ENCODE measurements around the gene IPO5. TPM values are rescaled to one million over a fixed set of nuclear protein-coding genes. Genes with fewer than 3 reads are reported as not detected.
"Not testable (repeated sequence)": the region's sequence is repeated elsewhere in the genome, so short reads cannot be mapped to it uniquely, and the experiment has no call there.

Gene IPO5
- total and polyA plus RNA-seq, 8 donors = 32.6 to 140 (median 91.6) TPM

DNA sequence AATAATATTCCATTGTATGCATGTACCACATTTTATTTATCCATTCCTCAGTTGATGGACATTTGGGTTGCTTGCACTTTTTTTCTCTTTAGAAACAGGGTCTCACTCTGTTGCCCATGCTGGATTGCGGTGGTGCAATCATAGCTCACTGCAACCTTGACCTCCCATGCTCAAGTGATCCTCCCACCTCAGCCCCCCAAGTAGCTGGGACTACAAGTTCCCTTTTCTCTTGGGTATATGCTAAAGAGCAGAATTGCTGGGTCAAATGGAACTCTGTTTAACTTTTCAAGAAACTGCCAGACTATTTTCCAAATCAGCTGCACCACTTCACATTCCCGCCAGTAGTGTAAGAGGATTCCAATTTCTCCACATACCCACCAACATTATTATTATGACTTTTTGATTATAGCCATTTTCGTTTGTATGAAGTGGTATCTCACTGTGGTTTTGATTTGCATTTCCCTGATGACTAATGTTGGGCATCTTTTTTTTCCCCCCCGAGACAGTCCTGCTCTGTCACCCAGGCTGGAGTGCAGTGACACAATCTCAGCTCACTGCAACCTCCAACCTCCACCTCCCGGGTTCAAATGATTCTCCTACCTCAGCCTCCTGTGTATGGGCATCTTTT, 7.6 kb upstream of the IPO5 start:
- Histone ChIP-seq H3K36me3 (no peaks in the 10 kb centered on the region), H3K9me3 (no peaks in the 10 kb centered on the region), H3K4me3 (no peak overlapping the region), H3K27me3 (no peaks in the 10 kb centered on the region), H3K27ac (no peak overlapping the region), H3K4me1 (no peaks in the 10 kb centered on the region)
- WGBS, 2 donors = 82 to 86% methylated on average over 5 of the region's 5 CpGs
- FAIRE-seq (no peak), ATAC-seq (no peak), DNase-seq (no peak)
- intact Hi-C loops (cut with DNase I) = no loop called here
- no peak for TF ChIP-seq CTCF (IDR thresholded peaks at IDR 0.05)

DNA sequence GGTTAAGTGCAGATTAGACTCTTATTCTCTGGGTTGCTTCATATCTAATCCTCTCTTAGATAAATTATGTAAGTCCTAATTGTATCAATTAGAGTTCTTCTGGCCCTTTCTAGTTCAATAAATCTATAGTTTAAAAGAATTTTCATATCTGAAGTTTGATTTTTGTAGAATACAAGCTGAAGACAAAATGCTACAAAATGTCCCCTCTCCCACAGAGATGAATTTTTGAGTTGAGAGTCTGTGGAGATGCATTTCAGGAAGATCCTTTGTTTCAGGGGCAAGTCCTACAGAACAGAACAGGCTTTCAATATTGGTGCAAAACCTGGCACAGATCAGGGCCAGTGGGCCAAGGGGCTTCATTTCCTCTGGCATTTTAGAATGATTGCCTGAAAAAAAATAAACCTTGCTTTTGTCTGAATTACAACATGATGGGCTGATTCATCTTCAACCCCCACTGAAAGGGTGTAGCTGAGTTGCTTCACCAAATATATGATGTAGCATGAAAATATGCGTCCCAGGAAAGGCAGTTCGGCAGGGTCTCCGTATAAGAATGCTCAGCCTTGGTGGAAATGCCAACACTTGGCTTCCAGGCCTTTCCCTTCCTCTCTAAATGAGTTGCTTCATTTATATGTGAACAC, 6.4 kb upstream of the IPO5 start:
- H3K36me3 ChIP-seq = no peaks in the 10 kb centered on the region
- H3K27me3 ChIP-seq = no peaks in the 10 kb centered on the region
- H3K4me1 ChIP-seq = no peaks in the 10 kb centered on the region
- DNase-seq = no peak
- no peak for TF ChIP-seq CTCF (IDR thresholded peaks at IDR 0.05)
- no peak overlapping the region for H3K4me3 ChIP-seq
- no peak for FAIRE-seq
- no peaks in the 10 kb centered on the region for H3K9me3 ChIP-seq
- no peak overlapping the region for H3K27ac ChIP-seq
- intact Hi-C loops (cut with DNase I) = no loop called here
- WGBS, 2 donors = 78 to 83% methylated on average over 3 of the region's 3 CpGs
- no peak for ATAC-seq

DNA sequence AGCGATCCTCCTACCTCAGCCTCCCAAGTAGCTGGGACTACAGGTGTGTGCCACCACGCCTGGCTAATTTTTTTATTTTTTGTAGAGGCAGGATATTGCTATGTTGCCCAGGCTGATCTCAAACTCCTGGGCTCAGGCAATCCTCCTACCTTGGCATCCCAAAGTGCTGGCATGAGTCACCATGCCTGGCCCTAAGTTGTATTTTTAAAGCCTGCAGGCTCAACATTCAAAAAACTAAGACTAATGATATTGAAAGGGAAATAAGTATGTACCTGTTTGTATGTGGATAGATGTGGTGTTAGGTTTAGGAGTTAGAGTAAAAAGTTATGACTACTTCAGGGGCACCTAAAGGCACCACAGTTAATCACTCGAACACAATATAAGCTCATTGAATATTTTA, 5.4 kb upstream of the IPO5 start:
- WGBS, 2 donors = 92 to 94% methylated on average over 3 of the region's 3 CpGs
- intact Hi-C loops (cut with DNase I) = no loop called here
- ATAC-seq (no peak), FAIRE-seq (no peak), DNase-seq (no peak)
- H3K4me1 ChIP-seq = no peaks in the 10 kb centered on the region
- no peaks in the 10 kb centered on the region for H3K9me3 ChIP-seq
- no peak overlapping the region for H3K27ac ChIP-seq
- no peak for TF ChIP-seq CTCF (IDR thresholded peaks at IDR 0.05)
- H3K36me3 ChIP-seq = no peaks in the 10 kb centered on the region
- no peaks in the 10 kb centered on the region for H3K27me3 ChIP-seq
- H3K4me3 ChIP-seq = no peak overlapping the region

DNA sequence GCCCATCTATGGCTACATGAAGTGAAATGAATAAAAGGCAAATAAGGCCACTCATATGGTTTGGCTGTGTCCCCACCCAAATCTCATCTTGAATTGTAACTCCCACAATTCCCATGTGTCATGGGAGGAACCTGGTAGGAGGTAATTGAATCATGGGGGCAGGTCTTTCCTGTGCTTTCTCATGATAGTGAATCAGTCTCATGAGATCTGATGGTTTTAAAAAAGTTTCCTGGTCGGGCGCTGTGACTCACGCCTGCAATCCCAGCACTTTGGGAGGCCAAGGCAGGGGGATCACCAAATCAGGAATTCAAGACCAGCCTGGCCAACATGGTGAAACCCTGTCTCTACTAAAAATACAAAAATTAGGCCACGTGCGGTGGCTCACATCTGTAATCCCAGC, 4.2 kb upstream of the IPO5 start:
- FAIRE-seq = not testable (repeated sequence)
- 94% methylated on average over 5 of the region's 5 CpGs for WGBS, 2 donors

GRCh38 chr13:97951376-97951775, 2.1 kb upstream of the IPO5 start:
- Histone ChIP-seq H3K36me3 (no peaks in the 10 kb centered on the region), H3K9me3 (no peaks in the 10 kb centered on the region), H3K27me3 (no peaks in the 10 kb centered on the region), H3K4me1 (no peaks in the 10 kb centered on the region), H3K4me3 (no peak overlapping the region), H3K27ac (no peak overlapping the region)
- intact Hi-C loops (cut with DNase I) = no loop called here
- FAIRE-seq (no peak), ATAC-seq (no peak), DNase-seq (no peak)
- no peak for TF ChIP-seq CTCF (IDR thresholded peaks at IDR 0.05)
- WGBS, 2 donors = 74 to 82% methylated on average over 4 of the region's 4 CpGs

More for the DNA sequence above, 4.2 kb upstream of the IPO5 start:
- H3K9me3 ChIP-seq; H3K4me1 ChIP-seq; DNase-seq; H3K27ac ChIP-seq; ATAC-seq; intact Hi-C loops (cut with DNase I); H3K36me3 ChIP-seq; H3K27me3 ChIP-seq; H3K4me3 ChIP-seq: not testable (repeated sequence)

- intact Hi-C loops (cut with DNase I); ATAC-seq; H3K27me3 ChIP-seq; H3K4me3 ChIP-seq; H3K36me3 ChIP-seq; FAIRE-seq; H3K4me1 ChIP-seq; H3K27ac ChIP-seq; DNase-seq; H3K9me3 ChIP-seq: not testable (repeated sequence)
- WGBS, 2 donors = 58 to 69% methylated on average over 4 of the region's 4 CpGs
These were observed 644 bp upstream of the IPO5 start for GRCh38 chr13:97952831-97953230.

Measured in pancreas (tissue), 10 donors.